Caco-2 (cell line): ENCODE results near the gene AP1AR. TPM values are rescaled to one million over a fixed set of nuclear protein-coding genes. Genes with fewer than 3 reads are reported as not detected.
"Not testable (repeated sequence)": the region's sequence is repeated elsewhere in the genome, so short reads cannot be mapped to it uniquely, and the experiment has no call there.

Experiments
- BruUV-seq: library from RNA; stranded (reverse); fragments of 400-500 nt; replicated peaks from 2 replicates; lab custom pipeline; 2021; lab: Mats Ljungman, UMichigan
- CTCF ChIA-PET: fragments of 300-600 bp; sonication (Branson Sonifier 250); formaldehyde crosslinking; loops from one replicate; lab custom pipeline; 2022; ENCODE audit warnings: antibody characterized with exemption; lab: Charles Lee
- POLR2A ChIA-PET: fragments of 300-600 bp; sonication (Branson Sonifier 250); formaldehyde crosslinking; loops from one replicate; lab custom pipeline; 2022; ENCODE audit warnings: antibody characterized with exemption; lab: Charles Lee
- DNase-seq, 2 experiments: peaks; one replicate each; pipeline versions ENCODE4 v3.0.0 to v3.0.0-alpha.2; 2020 to 2022
- H3K27me3 ChIP-seq: replicated peaks from 2 replicates; pipeline ENCODE4 v1.6.0; 2011; ENCODE audit warnings: low read length; ENCODE audit not compliant: control insufficient read depth, insufficient read depth
- H3K36me3 ChIP-seq: 2 replicates; pipeline ENCODE4 v1.5.1; 2011; ENCODE audit warnings: low read length; ENCODE audit not compliant: control insufficient read depth, insufficient read depth
- H3K4me1 ChIP-seq: fragments of 250-450 bp; sonication (Bioruptor Pico); 2 replicates; pipeline ENCODE4 v1.5.1; 2020; ENCODE audit warnings: mild to moderate bottlenecking
- H3K4me3 ChIP-seq: 2 replicates; pipeline ENCODE4 v1.5.1; 2011; ENCODE audit warnings: low read depth, mild to moderate bottlenecking, control low read depth, low read length
- H3K9me3 ChIP-seq: fragments of 250-450 bp; sonication (Bioruptor Pico); 2 replicates; pipeline ENCODE4 v1.5.1; 2020; ENCODE audit warnings: mild to moderate bottlenecking, moderate library complexity
- H3K27ac Mint-ChIP-seq: one replicate; pipeline ENCODE4 v1.8.0; 2022; ENCODE audit warnings: mixed read lengths; ENCODE audit not compliant: unreplicated experiment
- H3K27me3 Mint-ChIP-seq: one replicate; pipeline ENCODE4 v1.8.0; 2022; ENCODE audit warnings: mixed read lengths; ENCODE audit not compliant: insufficient read depth, unreplicated experiment
- H3K36me3 Mint-ChIP-seq: one replicate; pipeline ENCODE4 v1.8.0; 2022; ENCODE audit warnings: mild to moderate bottlenecking, mixed read lengths; ENCODE audit not compliant: insufficient read depth, unreplicated experiment
- H3K4me1 Mint-ChIP-seq: one replicate; pipeline ENCODE4 v1.8.0; 2022; ENCODE audit warnings: low read depth, mixed read lengths; ENCODE audit not compliant: unreplicated experiment
- H3K4me3 Mint-ChIP-seq: one replicate; pipeline ENCODE4 v1.8.0; 2022; ENCODE audit warnings: mild to moderate bottlenecking, moderate library complexity, mixed read lengths; ENCODE audit not compliant: unreplicated experiment
- H3K9me3 Mint-ChIP-seq: one replicate; pipeline ENCODE4 v1.8.0; 2022; ENCODE audit warnings: mixed read lengths; ENCODE audit not compliant: unreplicated experiment
- intact Hi-C: fragments of 100-400 bp; cut with micrococcal nuclease; formaldehyde crosslinking; loops from one replicate; pipeline ENCODE4 v1.10.0; 2022; ENCODE audit not compliant: unreplicated experiment
- total RNA-seq: library from RNA; stranded (reverse); gene quantifications from 2 replicates; pipeline ENCODE4 v1.2.3, GENCODE V29; 2022
- TF ChIP-seq, protein P1 (sequence below), 2 experiments: fragments of 200-600 bp in 1 of 2; IDR thresholded peaks; 1 replicate in 1 of 2; 2 replicates in 1 of 2; pipeline versions ENCODE4 v1.5.1 to v1.8.0; 2011 to 2022; ENCODE audit warnings: antibody characterized with exemption in 1 of 2, control low read depth in 1 of 2, inconsistent platforms in 1 of 2, low read depth in 1 of 2, low read length in 1 of 2, mild to moderate bottlenecking in 1 of 2, moderate library complexity in 1 of 2; ENCODE audit not compliant: insufficient read depth in 1 of 2, severe bottlenecking in 1 of 2, unreplicated experiment in 1 of 2

The AP1AR gene
- total RNA-seq, 1 experiment from 2014 or later, result 24.0 TPM

DNA sequence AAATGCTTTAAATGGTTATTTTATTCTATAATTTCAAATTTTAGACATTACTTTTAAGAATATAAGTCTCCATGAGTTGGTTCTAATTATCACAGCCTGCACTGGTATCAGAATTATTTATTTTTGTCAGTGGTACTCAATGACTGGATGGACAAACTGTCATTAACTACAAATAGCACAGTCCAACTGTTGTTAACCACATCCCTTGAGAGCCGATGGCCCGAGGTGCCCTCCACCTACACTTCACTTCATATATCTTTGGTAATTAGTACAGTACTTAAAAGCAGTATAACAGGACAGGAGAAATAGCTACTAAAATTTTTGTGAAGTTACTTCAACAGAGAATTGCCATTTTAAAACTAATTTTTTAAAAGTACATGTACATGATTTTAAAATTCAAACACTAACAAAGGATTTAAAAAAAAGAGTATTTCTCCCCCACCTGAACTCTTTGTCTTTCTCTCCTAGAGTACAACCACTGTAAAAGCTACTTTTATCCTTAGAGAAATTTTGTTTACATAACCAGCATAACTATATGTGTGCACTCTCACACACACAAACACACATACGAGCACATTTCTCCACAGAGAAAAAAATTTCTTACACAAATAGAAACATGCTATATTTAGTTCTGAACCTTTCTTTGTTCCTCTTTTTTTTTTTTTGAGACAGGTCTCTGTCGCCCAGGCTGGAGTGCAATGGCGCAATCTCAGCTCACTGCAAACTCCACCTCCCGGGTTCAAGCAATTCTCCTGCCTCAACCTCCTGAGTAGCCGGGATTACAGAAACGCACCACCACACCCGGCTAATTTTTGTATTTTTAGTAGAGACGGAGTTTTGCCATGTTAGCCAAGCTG lies 47.7 kb downstream of the AP1AR start:
- peaks cover 17% of the 10 kb centered on the region for H3K4me1 Mint-ChIP-seq
- no peak for DNase-seq
- H3K27me3 Mint-ChIP-seq, result no peaks in the 10 kb centered on the region
- ChIA-PET POLR2A (no interaction called here), CTCF (no interaction called here)
- TF ChIP-seq, protein P1, sequence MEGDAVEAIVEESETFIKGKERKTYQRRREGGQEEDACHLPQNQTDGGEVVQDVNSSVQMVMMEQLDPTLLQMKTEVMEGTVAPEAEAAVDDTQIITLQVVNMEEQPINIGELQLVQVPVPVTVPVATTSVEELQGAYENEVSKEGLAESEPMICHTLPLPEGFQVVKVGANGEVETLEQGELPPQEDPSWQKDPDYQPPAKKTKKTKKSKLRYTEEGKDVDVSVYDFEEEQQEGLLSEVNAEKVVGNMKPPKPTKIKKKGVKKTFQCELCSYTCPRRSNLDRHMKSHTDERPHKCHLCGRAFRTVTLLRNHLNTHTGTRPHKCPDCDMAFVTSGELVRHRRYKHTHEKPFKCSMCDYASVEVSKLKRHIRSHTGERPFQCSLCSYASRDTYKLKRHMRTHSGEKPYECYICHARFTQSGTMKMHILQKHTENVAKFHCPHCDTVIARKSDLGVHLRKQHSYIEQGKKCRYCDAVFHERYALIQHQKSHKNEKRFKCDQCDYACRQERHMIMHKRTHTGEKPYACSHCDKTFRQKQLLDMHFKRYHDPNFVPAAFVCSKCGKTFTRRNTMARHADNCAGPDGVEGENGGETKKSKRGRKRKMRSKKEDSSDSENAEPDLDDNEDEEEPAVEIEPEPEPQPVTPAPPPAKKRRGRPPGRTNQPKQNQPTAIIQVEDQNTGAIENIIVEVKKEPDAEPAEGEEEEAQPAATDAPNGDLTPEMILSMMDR (IDR thresholded peaks at IDR 0.05; ENCODE audit: insufficient read depth in 1 of 2, low read depth in 1 of 2, low read length in 1 of 2, severe bottlenecking in 1 of 2, unreplicated experiment in 1 of 2), result no peak
- H3K27me3 ChIP-seq, result no peaks in the 10 kb centered on the region
- no peaks in the 10 kb centered on the region for H3K36me3 Mint-ChIP-seq
- no peak overlapping the region for H3K4me3 ChIP-seq
- H3K36me3 ChIP-seq, result no peaks in the 10 kb centered on the region
- intact Hi-C loops, result no loop called here
- peaks cover 17% of the 10 kb centered on the region for H3K4me1 ChIP-seq
- no peaks in the 10 kb centered on the region for H3K9me3 Mint-ChIP-seq
- no peak overlapping the region for H3K27ac Mint-ChIP-seq
- BruUV-seq, result no TSS peak
- H3K4me3 Mint-ChIP-seq, result no peak overlapping the region
- H3K9me3 ChIP-seq, result no peaks in the 10 kb centered on the region

DNA sequence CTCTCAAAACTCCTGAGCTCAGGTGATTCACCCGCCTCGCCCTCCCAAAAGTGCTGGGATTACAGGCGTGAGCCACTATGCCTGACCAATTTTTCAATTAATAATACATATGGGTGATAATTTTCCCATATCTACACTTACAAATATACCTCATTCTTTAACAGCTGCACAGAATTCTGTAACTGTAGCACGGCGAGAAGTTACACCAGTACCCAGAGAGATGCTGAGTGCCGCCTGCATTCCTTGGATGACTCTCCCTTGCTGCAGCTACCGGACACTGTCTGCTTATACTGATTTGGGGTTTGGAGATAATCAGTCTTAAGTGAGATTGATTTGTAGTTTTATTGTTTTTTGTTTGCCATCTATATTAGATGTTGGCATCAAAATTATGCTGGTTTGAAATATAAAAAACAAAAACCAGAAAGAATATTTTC lies 48.3 kb downstream of the AP1AR start:
- BruUV-seq, result no TSS peak
- Histone ChIP-seq H3K27me3 (no peaks in the 10 kb centered on the region), H3K9me3 (no peaks in the 10 kb centered on the region), H3K4me3 (no peak overlapping the region), H3K4me1 (peaks cover 17% of the 10 kb centered on the region), H3K36me3 (no peaks in the 10 kb centered on the region)
- Mint-ChIP-seq H3K4me1 (peaks cover 18% of the 10 kb centered on the region), H3K9me3 (no peaks in the 10 kb centered on the region), H3K27me3 (no peaks in the 10 kb centered on the region), H3K27ac (no peak overlapping the region), H3K4me3 (no peak overlapping the region), H3K36me3 (no peaks in the 10 kb centered on the region)
- CTCF ChIA-PET, result no interaction called here
- TF ChIP-seq, protein P1 (IDR thresholded peaks at IDR 0.05; ENCODE audit: insufficient read depth in 1 of 2, low read depth in 1 of 2, low read length in 1 of 2, severe bottlenecking in 1 of 2, unreplicated experiment in 1 of 2), result no peak
- intact Hi-C loops, result no loop called here
- POLR2A ChIA-PET, result no interaction called here
- DNase-seq, result no peak

DNA sequence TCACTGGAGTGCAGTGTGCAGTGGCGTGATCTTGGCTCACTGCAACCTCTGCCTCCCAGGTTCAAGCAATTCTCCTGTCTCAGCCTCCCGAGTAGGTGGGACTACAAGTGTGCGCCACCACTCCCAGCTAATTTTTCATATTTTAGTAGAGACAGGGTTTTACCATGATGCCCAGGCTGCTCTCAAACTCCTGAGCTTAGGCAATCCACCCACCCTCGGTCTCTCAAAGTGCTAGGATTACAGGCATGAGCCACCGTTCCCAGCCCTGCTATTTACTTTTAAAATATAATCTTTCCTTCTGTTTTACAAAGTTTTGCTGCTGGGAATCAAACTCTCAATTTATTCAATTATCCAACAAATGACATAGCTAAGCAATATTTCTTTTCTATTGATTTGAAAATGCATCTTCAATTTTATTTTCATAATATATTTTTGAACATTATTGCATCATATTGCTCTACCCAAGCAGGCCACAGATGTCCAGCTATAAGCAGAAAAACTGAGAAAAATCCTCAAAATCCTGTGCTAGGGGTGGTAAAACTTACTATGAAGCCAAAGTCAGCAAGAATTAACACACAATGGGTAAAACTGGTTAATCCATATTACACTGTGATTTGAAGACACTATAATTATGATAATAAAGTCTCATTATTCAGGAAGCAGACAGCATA lies 48.9 kb downstream of the AP1AR start:
- H3K27me3 Mint-ChIP-seq, result no peaks in the 10 kb centered on the region
- H3K27ac Mint-ChIP-seq, result no peak overlapping the region
- BruUV-seq, result no TSS peak
- H3K4me1 ChIP-seq, result peaks cover 17% of the 10 kb centered on the region
- POLR2A ChIA-PET, result no interaction called here
- H3K27me3 ChIP-seq, result no peaks in the 10 kb centered on the region
- intact Hi-C loops, result no loop called here
- no peak overlapping the region for H3K4me3 ChIP-seq
- CTCF ChIA-PET, result no interaction called here
- TF ChIP-seq, protein P1 (IDR thresholded peaks at IDR 0.05; ENCODE audit: insufficient read depth in 1 of 2, low read depth in 1 of 2, low read length in 1 of 2, severe bottlenecking in 1 of 2, unreplicated experiment in 1 of 2), result no peak
- no peaks in the 10 kb centered on the region for H3K9me3 Mint-ChIP-seq
- H3K36me3 Mint-ChIP-seq, result no peaks in the 10 kb centered on the region
- no peak overlapping the region for H3K4me3 Mint-ChIP-seq
- H3K36me3 ChIP-seq, result no peaks in the 10 kb centered on the region
- no peak for DNase-seq
- H3K4me1 Mint-ChIP-seq, result peaks cover 18% of the 10 kb centered on the region
- H3K9me3 ChIP-seq, result no peaks in the 10 kb centered on the region

GRCh38 chr4:112281895-112282398 lies 50.4 kb downstream of the AP1AR start:
- BruUV-seq, CTCF ChIA-PET, H3K27me3 Mint-ChIP-seq: not testable (repeated sequence)

More at GRCh38 chr4:112281895-112282398, 50.4 kb downstream of the AP1AR start:
- H3K4me1 ChIP-seq, result peaks cover 17% of the 10 kb centered on the region
- H3K4me1 Mint-ChIP-seq, result peaks cover 18% of the 10 kb centered on the region
- H3K27me3 ChIP-seq, H3K9me3 ChIP-seq, H3K27ac Mint-ChIP-seq, H3K9me3 Mint-ChIP-seq, H3K36me3 ChIP-seq, POLR2A ChIA-PET, H3K36me3 Mint-ChIP-seq, H3K4me3 ChIP-seq, intact Hi-C loops, H3K4me3 Mint-ChIP-seq, DNase-seq: not testable (repeated sequence)
